GM23338 (cell line): ENCODE results near the gene TIAM1. TPM values are rescaled to one million over a fixed set of nuclear protein-coding genes. Genes with fewer than 3 reads are reported as not detected.

Source experiments
- ATAC-seq: fragments of 200-7000 bp; cut with Tn5 transposase; 3 replicates; pipeline ENCODE4 v1.9.1; 2020
- DNase-seq: peaks from one replicate; pipeline ENCODE4 v3.0.0-alpha.2; 2015; ENCODE audit warnings: low spot score
- H2AFZ ChIP-seq: fragments of 200-600 bp; sonication (generic); 2 replicates; pipeline ENCODE4 v1.8.0; 2016; ENCODE audit warnings: antibody characterized with exemption, mild to moderate bottlenecking, moderate library complexity
- H3F3A ChIP-seq: fragments of 200-600 bp; sonication (generic); replicated peaks from 2 replicates; pipeline ENCODE4 v1.8.0; 2017; ENCODE audit warnings: antibody characterized with exemption, mixed run types, low read depth
- H3K27ac ChIP-seq: fragments of 200-600 bp; sonication (generic); 2 replicates; pipeline ENCODE4 v1.6.1; 2016; ENCODE audit warnings: low read depth
- H3K27me3 ChIP-seq: fragments of 200-600 bp; sonication (generic); 2 replicates; pipeline ENCODE4 v1.8.0; 2016; ENCODE audit warnings: mild to moderate bottlenecking, mixed run types, moderate library complexity; ENCODE audit not compliant: insufficient read depth
- H3K36me3 ChIP-seq: fragments of 200-600 bp; sonication (generic); 2 replicates; pipeline ENCODE4 v1.8.0; 2016; ENCODE audit warnings: mild to moderate bottlenecking; ENCODE audit not compliant: insufficient read depth
- H3K4me1 ChIP-seq: fragments of 200-600 bp; sonication (generic); 2 replicates; pipeline ENCODE4 v1.8.0; 2016; ENCODE audit warnings: mild to moderate bottlenecking, moderate library complexity; ENCODE audit not compliant: insufficient read depth
- H3K4me2 ChIP-seq: fragments of 200-600 bp; sonication (generic); 2 replicates; pipeline ENCODE4 v1.7.1; 2017; ENCODE audit warnings: mixed run types
- H3K4me3 ChIP-seq: fragments of 200-600 bp; sonication (generic); 2 replicates; pipeline ENCODE4 v1.6.1; 2016; ENCODE audit warnings: mixed run types
- H3K79me2 ChIP-seq: fragments of 200-600 bp; sonication (generic); replicated peaks from 2 replicates; pipeline ENCODE4 v1.8.0; 2017; ENCODE audit warnings: mild to moderate bottlenecking; ENCODE audit not compliant: insufficient read depth
- H3K9me2 ChIP-seq: fragments of 200-600 bp; sonication (generic); 2 replicates; pipeline ENCODE4 v1.8.0; 2017; ENCODE audit not compliant: insufficient read depth
- H4K20me1 ChIP-seq: fragments of 200-600 bp; sonication (generic); replicated peaks from 2 replicates; pipeline ENCODE4 v1.8.0; 2017; ENCODE audit warnings: mild to moderate bottlenecking; ENCODE audit not compliant: insufficient read depth
- H3K27ac Mint-ChIP-seq: 2 replicates; pipeline ENCODE4 v1.8.0; 2020; ENCODE audit warnings: inconsistent platforms, mild to moderate bottlenecking, moderate library complexity, mixed read lengths
- H3K27me3 Mint-ChIP-seq: 3 replicates; pipeline ENCODE4 v1.8.0; 2022; ENCODE audit warnings: low read depth, mild to moderate bottlenecking, moderate library complexity, mixed read lengths, inconsistent platforms; ENCODE audit not compliant: insufficient read depth, poor library complexity
- H3K36me3 Mint-ChIP-seq: 3 replicates; pipeline ENCODE4 v1.8.0; 2021; ENCODE audit warnings: low read depth, mild to moderate bottlenecking, inconsistent platforms, moderate library complexity, mixed read lengths
- H3K4me1 Mint-ChIP-seq: 3 replicates; pipeline ENCODE4 v1.8.0; 2020; ENCODE audit warnings: mild to moderate bottlenecking, inconsistent platforms, mixed read lengths
- H3K4me3 Mint-ChIP-seq: 3 replicates; pipeline ENCODE4 v1.8.0; 2021; ENCODE audit warnings: moderate library complexity, mild to moderate bottlenecking, inconsistent platforms, mixed read lengths
- H3K9me3 Mint-ChIP-seq: 3 replicates; pipeline ENCODE4 v1.8.0; 2020; ENCODE audit warnings: moderate library complexity, mild to moderate bottlenecking, inconsistent platforms, mixed read lengths
- CREB1 ChIP-seq: fragments of 250-450 bp; sonication (Bioruptor Pico); IDR thresholded peaks from 2 replicates; pipeline ENCODE4 v1.5.0; 2020; ENCODE audit warnings: low read depth, mild to moderate bottlenecking, moderate library complexity
- CTCF ChIP-seq, 2 experiments: fragments of 200-600 bp in 1 of 2; sonication (generic) in 1 of 2; conservative IDR thresholded peaks; 2 replicates each; pipeline versions ENCODE4 v1.5.1 to v1.6.1; 2016 to 2017; ENCODE audit warnings: antibody characterized with exemption in 2 of 2, low read depth in 2 of 2, mild to moderate bottlenecking in 2 of 2, moderate library complexity in 1 of 2
- EZH2 ChIP-seq: fragments of 200-600 bp; sonication (generic); IDR thresholded peaks from one replicate; pipeline ENCODE4 v1.8.0; 2017; ENCODE audit warnings: antibody characterized with exemption, mild to moderate bottlenecking, low read depth; ENCODE audit not compliant: unreplicated experiment
- EZH2phosphoT487 ChIP-seq: fragments of 200-600 bp; sonication (generic); IDR thresholded peaks from one replicate; pipeline ENCODE4 v1.8.1; 2018; ENCODE audit warnings: antibody characterized with exemption; ENCODE audit not compliant: unreplicated experiment
- JUNB ChIP-seq: IDR thresholded peaks from one replicate; pipeline ENCODE4 v1.6.1; 2016; ENCODE audit warnings: antibody characterized with exemption; ENCODE audit not compliant: unreplicated experiment
- NANOG ChIP-seq: IDR thresholded peaks from 2 replicates; pipeline ENCODE4 v1.6.1; 2016; ENCODE audit warnings: antibody characterized with exemption, borderline replicate concordance
- POLR2AphosphoS5 ChIP-seq: IDR thresholded peaks from 2 replicates; pipeline ENCODE4 v1.6.1; 2016; ENCODE audit warnings: antibody characterized with exemption, low read depth
- STAT1 ChIP-seq: IDR thresholded peaks from one replicate; pipeline ENCODE4 v1.6.1; 2016; ENCODE audit warnings: antibody characterized with exemption; ENCODE audit not compliant: unreplicated experiment
- ZNF331 ChIP-seq: fragments of 250-450 bp; sonication (Bioruptor Pico); IDR thresholded peaks from 2 replicates; pipeline ENCODE4 v1.5.0; 2020; ENCODE audit warnings: low read depth, mild to moderate bottlenecking, moderate library complexity
- polyA plus RNA-seq: library from polyadenylated mRNA; unstranded; fragments of >200 nt; fragmentation: Nextera tagmentation; extraction: Ambion mirVana; gene quantifications from 2 replicates; pipeline ENCODE4 v1.2.1, GENCODE V29; 2016
- total RNA-seq: library from RNA; depleted of rRNA; stranded (reverse); fragments of >200 nt; shearing (Covaris generic); gene quantifications from 2 replicates; pipeline ENCODE4 v1.2.3, GENCODE V29; 2014
- TF ChIP-seq, protein P1 (sequence below): IDR thresholded peaks from one replicate; pipeline ENCODE4 v1.6.1; 2018; ENCODE audit warnings: antibody characterized with exemption; ENCODE audit not compliant: unreplicated experiment
- TF ChIP-seq, protein P2 (sequence below): IDR thresholded peaks from 2 replicates; pipeline ENCODE4 v1.6.1; 2016; ENCODE audit warnings: antibody characterized with exemption

TIAM1 gene
- total and polyA plus RNA-seq, 2 experiments from 2014 or later, result 18.5 to 20.0 TPM

DNA sequence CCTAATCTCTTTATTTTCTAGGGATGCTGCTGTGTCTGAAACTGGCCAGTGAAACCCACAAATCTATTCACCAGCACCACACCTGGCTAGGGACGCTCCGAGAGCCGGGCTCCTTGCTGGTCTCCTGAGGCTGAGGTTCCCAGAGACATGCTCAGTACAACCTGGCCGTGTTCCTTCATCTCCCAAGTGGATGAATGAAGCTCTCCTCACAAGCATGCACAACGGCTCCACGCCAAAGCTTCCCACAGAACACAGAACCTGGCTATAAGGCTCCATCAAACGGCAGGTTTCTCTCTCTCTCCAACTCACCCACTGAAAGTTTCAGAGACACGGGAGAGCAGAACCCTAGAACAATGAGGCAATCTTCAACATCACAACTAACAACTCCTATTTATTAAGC is 82.3 kb downstream of the TIAM1 start:
- Histone ChIP-seq H3F3A (no peaks in the 10 kb centered on the region), H4K20me1 (no peaks in the 10 kb centered on the region), H3K27me3 (no peaks in the 10 kb centered on the region), H3K36me3 (no peaks in the 10 kb centered on the region), H3K27ac (no peak overlapping the region), H3K9me2 (no peaks in the 10 kb centered on the region; the same call in 1 of the 2 replicates), H3K4me2 (no peak overlapping the region), H3K4me1 (no peaks in the 10 kb centered on the region), H3K79me2 (no peaks in the 10 kb centered on the region; the same call in 1 of the 2 replicates), H3K4me3 (no peak overlapping the region), H2AFZ (no peak overlapping the region)
- no peak for ATAC-seq
- DNase-seq, result no peak
- Mint-ChIP-seq H3K4me3 (no peak overlapping the region), H3K4me1 (peaks cover 12% of the 10 kb centered on the region; the same call in 2 of the 3 replicates), H3K9me3 (no peaks in the 10 kb centered on the region), H3K27ac (0 out of 2 replicates have a peak overlapping the region, but pooled peaks have one; percentile 44), H3K27me3 (no peaks in the 10 kb centered on the region), H3K36me3 (no peaks in the 10 kb centered on the region; the same call in 2 of the 3 replicates)
- TF ChIP-seq, protein P1, sequence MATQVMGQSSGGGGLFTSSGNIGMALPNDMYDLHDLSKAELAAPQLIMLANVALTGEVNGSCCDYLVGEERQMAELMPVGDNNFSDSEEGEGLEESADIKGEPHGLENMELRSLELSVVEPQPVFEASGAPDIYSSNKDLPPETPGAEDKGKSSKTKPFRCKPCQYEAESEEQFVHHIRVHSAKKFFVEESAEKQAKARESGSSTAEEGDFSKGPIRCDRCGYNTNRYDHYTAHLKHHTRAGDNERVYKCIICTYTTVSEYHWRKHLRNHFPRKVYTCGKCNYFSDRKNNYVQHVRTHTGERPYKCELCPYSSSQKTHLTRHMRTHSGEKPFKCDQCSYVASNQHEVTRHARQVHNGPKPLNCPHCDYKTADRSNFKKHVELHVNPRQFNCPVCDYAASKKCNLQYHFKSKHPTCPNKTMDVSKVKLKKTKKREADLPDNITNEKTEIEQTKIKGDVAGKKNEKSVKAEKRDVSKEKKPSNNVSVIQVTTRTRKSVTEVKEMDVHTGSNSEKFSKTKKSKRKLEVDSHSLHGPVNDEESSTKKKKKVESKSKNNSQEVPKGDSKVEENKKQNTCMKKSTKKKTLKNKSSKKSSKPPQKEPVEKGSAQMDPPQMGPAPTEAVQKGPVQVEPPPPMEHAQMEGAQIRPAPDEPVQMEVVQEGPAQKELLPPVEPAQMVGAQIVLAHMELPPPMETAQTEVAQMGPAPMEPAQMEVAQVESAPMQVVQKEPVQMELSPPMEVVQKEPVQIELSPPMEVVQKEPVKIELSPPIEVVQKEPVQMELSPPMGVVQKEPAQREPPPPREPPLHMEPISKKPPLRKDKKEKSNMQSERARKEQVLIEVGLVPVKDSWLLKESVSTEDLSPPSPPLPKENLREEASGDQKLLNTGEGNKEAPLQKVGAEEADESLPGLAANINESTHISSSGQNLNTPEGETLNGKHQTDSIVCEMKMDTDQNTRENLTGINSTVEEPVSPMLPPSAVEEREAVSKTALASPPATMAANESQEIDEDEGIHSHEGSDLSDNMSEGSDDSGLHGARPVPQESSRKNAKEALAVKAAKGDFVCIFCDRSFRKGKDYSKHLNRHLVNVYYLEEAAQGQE, result no peak
- TF ChIP-seq CREB1 (CRISPR knock-in tag), result no peak
- TF ChIP-seq JUNB, result no peak
- no peak for TF ChIP-seq NANOG
- no peak for TF ChIP-seq CTCF (conservative IDR thresholded peaks at IDR 0.05; ENCODE audit: low read depth in 2 of 2)
- TF ChIP-seq, protein P2, sequence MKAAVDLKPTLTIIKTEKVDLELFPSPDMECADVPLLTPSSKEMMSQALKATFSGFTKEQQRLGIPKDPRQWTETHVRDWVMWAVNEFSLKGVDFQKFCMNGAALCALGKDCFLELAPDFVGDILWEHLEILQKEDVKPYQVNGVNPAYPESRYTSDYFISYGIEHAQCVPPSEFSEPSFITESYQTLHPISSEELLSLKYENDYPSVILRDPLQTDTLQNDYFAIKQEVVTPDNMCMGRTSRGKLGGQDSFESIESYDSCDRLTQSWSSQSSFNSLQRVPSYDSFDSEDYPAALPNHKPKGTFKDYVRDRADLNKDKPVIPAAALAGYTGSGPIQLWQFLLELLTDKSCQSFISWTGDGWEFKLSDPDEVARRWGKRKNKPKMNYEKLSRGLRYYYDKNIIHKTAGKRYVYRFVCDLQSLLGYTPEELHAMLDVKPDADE, result no peak
- no peak for TF ChIP-seq ZNF331

- no peak for ATAC-seq
- Histone ChIP-seq H3K4me1 (peaks cover 5% of the 10 kb centered on the region; the same call in 1 of the 2 replicates), H2AFZ (no peak overlapping the region), H3K27me3 (no peaks in the 10 kb centered on the region), H4K20me1 (no peaks in the 10 kb centered on the region), H3K4me2 (no peak overlapping the region), H3K27ac (no peak overlapping the region), H3K9me2 (no peaks in the 10 kb centered on the region; the same call in 1 of the 2 replicates), H3F3A (no peaks in the 10 kb centered on the region), H3K36me3 (no peaks in the 10 kb centered on the region), H3K4me3 (no peak overlapping the region), H3K79me2 (no peaks in the 10 kb centered on the region; the same call in 1 of the 2 replicates)
- Mint-ChIP-seq H3K27ac (no peak overlapping the region), H3K9me3 (no peaks in the 10 kb centered on the region), H3K27me3 (no peaks in the 10 kb centered on the region), H3K4me1 (peaks cover 18% of the 10 kb centered on the region; the same call in 2 of the 3 replicates), H3K4me3 (no peak overlapping the region), H3K36me3 (no peaks in the 10 kb centered on the region; the same call in 2 of the 3 replicates)
- no peak for DNase-seq
- no peak for TF ChIP-seq POLR2AphosphoS5
- TF ChIP-seq, protein P1, result no peak
- no peak for TF ChIP-seq CREB1 (CRISPR knock-in tag)
- TF ChIP-seq ZNF331, result no peak
- TF ChIP-seq CTCF (conservative IDR thresholded peaks at IDR 0.05; ENCODE audit: low read depth in 2 of 2), result no peak
- TF ChIP-seq EZH2, result no peak
- no peak for TF ChIP-seq STAT1
- TF ChIP-seq EZH2phosphoT487, result no peak
Observed at GRCh38 chr21:31260790-31261189, 83.3 kb downstream of the TIAM1 start.
